Esophagus muscularis mucosa (tissue), 4 donors: ENCODE measurements around the gene NCOA7.

ENCODE experiments used
- CTCF ChIP-seq, 3 experiments: fragments of 200-600 bp in 2 of 3; fragments of 450-650 bp in 1 of 3; sonication (generic) in 2 of 3; IDR thresholded peaks; one replicate each; pipeline ENCODE4 v1.5.1; 2017 to 2019; ENCODE audit warnings: antibody characterized with exemption in 3 of 3, mild to moderate bottlenecking in 2 of 3, moderate library complexity in 1 of 3
- EP300 ChIP-seq: sonication (generic); formaldehyde crosslinking; IDR thresholded peaks from one replicate; pipeline ENCODE4 v1.6.1; 2017; ENCODE audit warnings: antibody characterized with exemption
- POLR2A ChIP-seq: fragments of 450-650 bp; IDR thresholded peaks from one replicate; pipeline ENCODE4 v1.6.1; 2017; ENCODE audit warnings: antibody characterized with exemption, moderate library complexity, mild to moderate bottlenecking, low read depth
- POLR2AphosphoS5 ChIP-seq, 2 donors: sonication (generic); formaldehyde crosslinking; IDR thresholded peaks; one replicate each; pipeline ENCODE4 v1.6.1; 2017; ENCODE audit warnings: antibody characterized with exemption in 2 of 2

GRCh38 chr6:125948455-125948854 lies 157.7 kb downstream of the NCOA7 start:
- TF ChIP-seq POLR2AphosphoS5 (IDR thresholded peaks at IDR 0.05): no peak
- TF ChIP-seq CTCF (IDR thresholded peaks at IDR 0.05): no peak
- TF ChIP-seq EP300: no peak
- no peak for TF ChIP-seq POLR2A
